Adrenal gland (tissue), 12 donors: ENCODE measurements around the gene EPHA3. TPM values are rescaled to one million over a fixed set of nuclear protein-coding genes. Genes with fewer than 3 reads are reported as not detected.

ENCODE experiments used
- DNase-seq, 7 donors: peaks; one replicate each; pipeline ENCODE4 v3.0.0-alpha.2; 2019 to 2020
- H3K27ac ChIP-seq, 5 donors: fragments of 200-600 bp; sonication (generic) in 4 of 5; 1 replicate in 3 of 5; 2 replicates in 2 of 5; pipeline versions ENCODE4 v1.5.1 to v1.8.0; 2016 to 2020; ENCODE audit warnings: mild to moderate bottlenecking in 1 of 5
- H3K27me3 ChIP-seq: fragments of 200-600 bp; 2 replicates; pipeline ENCODE4 v1.8.0; 2021
- H3K36me3 ChIP-seq, 2 donors: fragments of 200-600 bp; replicated peaks in 1 of 2; 1 replicate in 1 of 2; 2 replicates in 1 of 2; pipeline versions ENCODE4 v1.5.1 to v1.8.0; 2018 to 2022
- H3K4me1 ChIP-seq, 2 donors: fragments of 200-600 bp; replicated peaks in 1 of 2; 1 replicate in 1 of 2; 2 replicates in 1 of 2; pipeline versions ENCODE4 v1.5.1 to v1.8.0; 2018 to 2021
- H3K4me3 ChIP-seq, 4 donors: fragments of 200-600 bp; sonication (generic) in 3 of 4; one replicate each; pipeline ENCODE4 v1.5.1; 2016 to 2018
- H3K9me3 ChIP-seq, 3 donors: fragments of 200-600 bp; sonication (generic) in 1 of 3; replicated peaks in 1 of 3; 1 replicate in 2 of 3; 2 replicates in 1 of 3; pipeline versions ENCODE4 v1.5.1 to v1.8.0; 2016 to 2021
- POLR2A ChIP-seq, 2 donors: fragments of 450-650 bp; IDR thresholded peaks; one replicate each; pipeline ENCODE4 v1.6.1; 2017; ENCODE audit warnings: antibody characterized with exemption in 2 of 2, mild to moderate bottlenecking in 2 of 2, moderate library complexity in 1 of 2
- WGBS, 4 donors: extraction: QIAGEN DNeasy Blood & Tissue Kit in 2 of 4; methylation state at CpG; one replicate each; pipeline versions ENCODE4 v1.1.5 to v1.1.7; 2013 to 2017; 5-methylcytosine and 5-hydroxymethylcytosine counted together
- intact Hi-C, 2 donors: fragments of 100-400 bp; cut with DNase I; formaldehyde crosslinking; loops; one replicate each; pipeline versions ENCODE4 v1.14.1 to v1.15.0; 2022 to 2023
- polyA plus RNA-seq, 3 donors: library from polyadenylated mRNA; stranded (reverse); fragments of 200-250 nt in 2 of 3; fragments of 350-450 nt in 1 of 3; fragmentation: Illumina TruSeq in 1 of 3; extraction: RNeasy Lipid Tissue Mini Kit (QIAGEN cat#74804) in 1 of 3; gene quantifications; one replicate each; pipeline ENCODE4 v1.2.3, GENCODE V29; 2013 to 2014
- total RNA-seq, 9 donors: library from RNA; depleted of rRNA in 4 of 9; stranded (reverse); fragments of >200 nt in 4 of 9; fragments of 120-200 nt in 1 of 9; fragmentation: NEBNext Ultra II Directional in 1 of 9; extraction: Animal tissue kit (Norgen Biotek cat#: 25700) in 1 of 9; gene quantifications; one replicate each; pipeline versions ENCODE4 v1.1.0 to v1.2.4, GENCODE V29; 2013 to 2023
- TF ChIP-seq, protein P1 (sequence below), 6 experiments: fragments of 450-650 bp in 4 of 6; fragments of 200-600 bp in 2 of 6; sonication (generic) in 1 of 6; IDR thresholded peaks; 1 replicate in 5 of 6; 2 replicates in 1 of 6; pipeline versions ENCODE4 v1.5.1 to v1.8.0; 2016 to 2021; ENCODE audit warnings: antibody characterized with exemption in 6 of 6, mild to moderate bottlenecking in 2 of 6, moderate library complexity in 1 of 6
- donor health status: healthy with polysubstance abuse.
- donor health status: Bipolar disorder and iron deficiency.
- donor health status: DM: yes; HTN: yes; CAD: no.
- donor health status: DM: no; HTN: no; CAD: no.
- donor health status: DM: no; HTN: no; CAD: no.
- donor health status: DM: yes; HTN: yes; CAD: no.

Gene EPHA3
- total and polyA plus RNA-seq, 12 donors: 0.17 to 5.1 (median 0.48) TPM

DNA sequence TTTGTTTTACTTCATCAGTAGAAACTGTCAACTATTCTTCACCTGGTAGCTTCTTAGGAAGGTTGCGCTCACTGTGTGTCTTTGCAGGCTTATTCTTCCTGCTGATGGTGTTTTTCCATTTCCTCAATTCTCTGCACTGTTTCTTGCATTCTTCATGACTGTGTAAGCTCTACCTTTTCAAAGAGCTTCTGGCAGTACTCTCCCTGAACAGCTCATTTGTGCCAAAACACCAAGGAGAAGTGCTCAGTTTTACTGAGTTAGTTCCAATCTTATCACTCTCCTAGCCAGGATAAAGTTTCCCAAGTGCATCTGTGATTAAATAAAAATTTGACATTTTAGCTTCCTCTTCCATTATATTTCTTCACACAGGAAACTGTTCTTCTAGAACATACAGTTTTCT, 339.8 kb downstream of the EPHA3 start:
- Histone ChIP-seq H3K4me3 (no peak overlapping the region), H3K36me3 (no peaks in the 10 kb centered on the region), H3K4me1 (no peaks in the 10 kb centered on the region), H3K9me3 (no peaks in the 10 kb centered on the region), H3K27me3 (no peaks in the 10 kb centered on the region), H3K27ac (no peak overlapping the region)
- WGBS, 4 donors: 40 to 93% (median 87%) methylated on average over 1 of the region's 1 CpG
- no peak for DNase-seq
- TF ChIP-seq, protein P1, sequence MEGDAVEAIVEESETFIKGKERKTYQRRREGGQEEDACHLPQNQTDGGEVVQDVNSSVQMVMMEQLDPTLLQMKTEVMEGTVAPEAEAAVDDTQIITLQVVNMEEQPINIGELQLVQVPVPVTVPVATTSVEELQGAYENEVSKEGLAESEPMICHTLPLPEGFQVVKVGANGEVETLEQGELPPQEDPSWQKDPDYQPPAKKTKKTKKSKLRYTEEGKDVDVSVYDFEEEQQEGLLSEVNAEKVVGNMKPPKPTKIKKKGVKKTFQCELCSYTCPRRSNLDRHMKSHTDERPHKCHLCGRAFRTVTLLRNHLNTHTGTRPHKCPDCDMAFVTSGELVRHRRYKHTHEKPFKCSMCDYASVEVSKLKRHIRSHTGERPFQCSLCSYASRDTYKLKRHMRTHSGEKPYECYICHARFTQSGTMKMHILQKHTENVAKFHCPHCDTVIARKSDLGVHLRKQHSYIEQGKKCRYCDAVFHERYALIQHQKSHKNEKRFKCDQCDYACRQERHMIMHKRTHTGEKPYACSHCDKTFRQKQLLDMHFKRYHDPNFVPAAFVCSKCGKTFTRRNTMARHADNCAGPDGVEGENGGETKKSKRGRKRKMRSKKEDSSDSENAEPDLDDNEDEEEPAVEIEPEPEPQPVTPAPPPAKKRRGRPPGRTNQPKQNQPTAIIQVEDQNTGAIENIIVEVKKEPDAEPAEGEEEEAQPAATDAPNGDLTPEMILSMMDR (IDR thresholded peaks at IDR 0.05): no peak
- no peak for TF ChIP-seq POLR2A (IDR thresholded peaks at IDR 0.05)
- intact Hi-C loops: no loop called here

GRCh38 chr3:89449086-89449485, 341.7 kb downstream of the EPHA3 start:
- Histone ChIP-seq H3K27me3 (no peaks in the 10 kb centered on the region), H3K4me1 (no peaks in the 10 kb centered on the region), H3K4me3 (no peak overlapping the region), H3K36me3 (no peaks in the 10 kb centered on the region), H3K27ac (no peak overlapping the region), H3K9me3 (no peaks in the 10 kb centered on the region)
- intact Hi-C loops: no loop called here
- TF ChIP-seq, protein P1 (IDR thresholded peaks at IDR 0.05): no peak
- TF ChIP-seq POLR2A (IDR thresholded peaks at IDR 0.05): no peak
- DNase-seq: no peak
- 80 to 89% (median 87%) methylated on average over 4 of the region's 4 CpGs for WGBS, 4 donors

GRCh38 chr3:89452066-89452465, 344.6 kb downstream of the EPHA3 start:
- 50 to 59% (median 56%) methylated on average over 2 of the region's 2 CpGs for WGBS, 4 donors
- intact Hi-C loops: no loop called here
- H3K4me3 ChIP-seq: no peak overlapping the region
- H3K4me1 ChIP-seq: no peaks in the 10 kb centered on the region
- H3K27ac ChIP-seq: no peak overlapping the region
- no peak for DNase-seq
- TF ChIP-seq POLR2A (IDR thresholded peaks at IDR 0.05): no peak
- no peaks in the 10 kb centered on the region for H3K9me3 ChIP-seq
- H3K27me3 ChIP-seq: no peaks in the 10 kb centered on the region
- H3K36me3 ChIP-seq: no peaks in the 10 kb centered on the region

- no peak for TF ChIP-seq POLR2A (IDR thresholded peaks at IDR 0.05)
- TF ChIP-seq, protein P1 (IDR thresholded peaks at IDR 0.05): no peak
- Histone ChIP-seq H3K36me3 (no peaks in the 10 kb centered on the region), H3K27me3 (no peaks in the 10 kb centered on the region), H3K27ac (no peak overlapping the region), H3K4me1 (no peaks in the 10 kb centered on the region), H3K9me3 (no peaks in the 10 kb centered on the region), H3K4me3 (no peak overlapping the region)
- intact Hi-C loops: no loop called here
- 63 to 72% (median 68%) methylated on average over 2 of the region's 2 CpGs for WGBS, 4 donors
- DNase-seq: no peak
These were observed 347.8 kb downstream of the EPHA3 start for GRCh38 chr3:89455240-89455639.

DNA sequence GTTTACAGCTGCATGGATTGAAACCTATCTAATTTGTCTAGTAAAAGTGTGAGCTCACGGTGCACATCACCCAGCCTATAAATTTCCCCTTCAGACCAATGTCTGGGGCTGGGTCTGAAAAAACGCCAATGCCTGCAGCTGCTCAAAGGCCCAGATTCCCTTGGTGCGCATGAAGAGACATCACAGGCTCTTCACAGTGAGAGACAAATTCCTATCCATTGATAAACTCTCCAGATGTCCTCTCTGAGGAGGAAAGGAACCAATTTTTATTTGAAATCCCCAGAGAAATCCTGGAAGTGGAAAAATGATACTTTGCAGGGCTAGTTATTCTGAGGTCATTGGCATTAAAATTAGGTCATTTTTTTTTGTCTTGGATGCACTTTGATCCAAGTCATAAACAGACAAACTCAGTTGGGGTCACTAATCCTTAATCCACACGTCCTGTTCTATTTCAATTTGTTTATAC, 360.5 kb downstream of the EPHA3 start:
- 39 to 49% (median 43%) methylated on average over 4 of the region's 4 CpGs for WGBS, 4 donors
- Histone ChIP-seq H3K4me1 (no peaks in the 10 kb centered on the region), H3K36me3 (no peaks in the 10 kb centered on the region), H3K9me3 (peaks cover 0 to 4% (median 0%) of the 10 kb centered on the region in 3 donors), H3K4me3 (no peak overlapping the region), H3K27me3 (no peaks in the 10 kb centered on the region), H3K27ac (no peak overlapping the region)
- TF ChIP-seq, protein P1 (IDR thresholded peaks at IDR 0.05): no peak
- no peak for TF ChIP-seq POLR2A (IDR thresholded peaks at IDR 0.05)
- DNase-seq: no peak
- intact Hi-C loops: no loop called here
